Measurements from ENCODE around the gene CPB2.
A peak's percentile ranks its signal among the peaks of the same experiment; 100 is the strongest.

The CPB2 gene

DNA sequence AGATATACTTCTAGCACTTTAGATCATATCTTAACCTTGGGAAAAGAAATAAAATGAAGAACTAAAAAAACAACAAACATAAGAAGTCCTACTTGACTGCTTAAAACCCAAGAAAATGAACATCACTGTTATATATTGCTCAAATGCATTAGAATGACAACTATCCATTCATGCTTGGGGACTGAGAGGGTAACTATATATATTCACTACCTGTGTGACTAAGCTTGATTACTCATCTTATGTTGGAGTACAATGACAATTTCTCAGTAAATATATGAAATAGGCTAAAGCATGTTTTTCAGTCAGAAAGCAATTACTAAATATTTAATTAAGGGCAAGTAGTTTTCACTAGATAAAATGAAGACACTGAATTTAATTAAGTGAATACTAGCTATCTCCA is 92.4 kb downstream of the CPB2 start:
- Histone ChIP-seq H2AFZ (ENCODE audit: low read length) (no peak overlapping the region), H3K9me3 (ENCODE audit: low read length) (no peaks in the 10 kb centered on the region), H3K36me3 (ENCODE audit: insufficient read depth, low read length) (peaks cover 38% of the 10 kb centered on the region), H3K4me3 (ENCODE audit: low read depth, low read length, poor library complexity, severe bottlenecking) (no peak overlapping the region), H3K9me2 (ENCODE audit: low read depth, low read length) (no peaks in the 10 kb centered on the region), H3K79me2 (ENCODE audit: insufficient read depth, low read length) (no peaks in the 10 kb centered on the region), H3F3A (ENCODE audit: insufficient read depth, low read length) (no peaks in the 10 kb centered on the region), H3K9ac (ENCODE audit: low read length) (no peak overlapping the region), H3K4me1 (ENCODE audit: insufficient read depth, low read length, severe bottlenecking) (no peaks in the 10 kb centered on the region), H3K4me2 (ENCODE audit: low read length) (no peak overlapping the region), H4K20me1 (ENCODE audit: insufficient read depth, low read length) (no peaks in the 10 kb centered on the region), H3K27me3 (ENCODE audit: insufficient read depth, low read length) (no peaks in the 10 kb centered on the region), H3K27ac (ENCODE audit: low read depth, low read length, poor library complexity, severe bottlenecking) (no peak overlapping the region)
- TF ChIP-seq, protein P1, sequence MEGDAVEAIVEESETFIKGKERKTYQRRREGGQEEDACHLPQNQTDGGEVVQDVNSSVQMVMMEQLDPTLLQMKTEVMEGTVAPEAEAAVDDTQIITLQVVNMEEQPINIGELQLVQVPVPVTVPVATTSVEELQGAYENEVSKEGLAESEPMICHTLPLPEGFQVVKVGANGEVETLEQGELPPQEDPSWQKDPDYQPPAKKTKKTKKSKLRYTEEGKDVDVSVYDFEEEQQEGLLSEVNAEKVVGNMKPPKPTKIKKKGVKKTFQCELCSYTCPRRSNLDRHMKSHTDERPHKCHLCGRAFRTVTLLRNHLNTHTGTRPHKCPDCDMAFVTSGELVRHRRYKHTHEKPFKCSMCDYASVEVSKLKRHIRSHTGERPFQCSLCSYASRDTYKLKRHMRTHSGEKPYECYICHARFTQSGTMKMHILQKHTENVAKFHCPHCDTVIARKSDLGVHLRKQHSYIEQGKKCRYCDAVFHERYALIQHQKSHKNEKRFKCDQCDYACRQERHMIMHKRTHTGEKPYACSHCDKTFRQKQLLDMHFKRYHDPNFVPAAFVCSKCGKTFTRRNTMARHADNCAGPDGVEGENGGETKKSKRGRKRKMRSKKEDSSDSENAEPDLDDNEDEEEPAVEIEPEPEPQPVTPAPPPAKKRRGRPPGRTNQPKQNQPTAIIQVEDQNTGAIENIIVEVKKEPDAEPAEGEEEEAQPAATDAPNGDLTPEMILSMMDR (IDR thresholded peaks at IDR 0.05; ENCODE audit: low read length) = no peak
- TF ChIP-seq EZH2 (IDR thresholded peaks at IDR 0.05; ENCODE audit: borderline replicate concordance, low read length) = no peak

DNA sequence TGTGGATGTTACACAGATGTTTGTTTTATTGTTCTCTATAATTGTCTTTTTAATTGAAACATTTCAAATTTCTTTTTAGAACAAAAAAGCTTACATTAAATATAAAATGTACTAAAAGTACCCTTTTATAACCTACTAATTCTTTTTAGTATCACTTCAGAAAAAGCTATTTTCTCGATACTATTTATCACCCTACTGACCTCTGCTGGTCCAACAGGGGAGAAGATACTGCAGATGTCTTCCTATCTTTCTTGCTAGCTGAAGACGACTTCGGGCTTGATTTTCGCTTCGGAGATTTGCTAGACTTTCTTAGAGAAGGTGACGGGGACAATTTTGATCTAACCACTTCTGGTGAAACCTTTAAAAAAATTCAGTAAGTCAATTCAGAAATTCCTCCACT is 94.7 kb downstream of the CPB2 start:
- no peaks in the 10 kb centered on the region for H3K27me3 ChIP-seq (ENCODE audit: insufficient read depth, low read length)
- H3K36me3 ChIP-seq (ENCODE audit: insufficient read depth, low read length) = peaks cover 40% of the 10 kb centered on the region
- TF ChIP-seq, protein P1 (IDR thresholded peaks at IDR 0.05; ENCODE audit: low read length) = 0 out of 2 replicates have a peak, but pooled peaks have one; percentile 18
- no peak for TF ChIP-seq EZH2 (IDR thresholded peaks at IDR 0.05; ENCODE audit: borderline replicate concordance, low read length)
- no peak overlapping the region for H3K9ac ChIP-seq (ENCODE audit: low read length)
- no peaks in the 10 kb centered on the region for H4K20me1 ChIP-seq (ENCODE audit: insufficient read depth, low read length)
- H3K79me2 ChIP-seq (ENCODE audit: insufficient read depth, low read length) = no peaks in the 10 kb centered on the region
- H3F3A ChIP-seq (ENCODE audit: insufficient read depth, low read length) = no peaks in the 10 kb centered on the region
- H3K4me3 ChIP-seq (ENCODE audit: low read depth, low read length, poor library complexity, severe bottlenecking) = no peak overlapping the region
- no peaks in the 10 kb centered on the region for H3K9me3 ChIP-seq (ENCODE audit: low read length)
- H2AFZ ChIP-seq (ENCODE audit: low read length) = no peak overlapping the region
- H3K9me2 ChIP-seq (ENCODE audit: low read depth, low read length) = no peaks in the 10 kb centered on the region
- no peak overlapping the region for H3K4me2 ChIP-seq (ENCODE audit: low read length)
- no peaks in the 10 kb centered on the region for H3K4me1 ChIP-seq (ENCODE audit: insufficient read depth, low read length, severe bottlenecking)
- no peak overlapping the region for H3K27ac ChIP-seq (ENCODE audit: low read depth, low read length, poor library complexity, severe bottlenecking)

DNA sequence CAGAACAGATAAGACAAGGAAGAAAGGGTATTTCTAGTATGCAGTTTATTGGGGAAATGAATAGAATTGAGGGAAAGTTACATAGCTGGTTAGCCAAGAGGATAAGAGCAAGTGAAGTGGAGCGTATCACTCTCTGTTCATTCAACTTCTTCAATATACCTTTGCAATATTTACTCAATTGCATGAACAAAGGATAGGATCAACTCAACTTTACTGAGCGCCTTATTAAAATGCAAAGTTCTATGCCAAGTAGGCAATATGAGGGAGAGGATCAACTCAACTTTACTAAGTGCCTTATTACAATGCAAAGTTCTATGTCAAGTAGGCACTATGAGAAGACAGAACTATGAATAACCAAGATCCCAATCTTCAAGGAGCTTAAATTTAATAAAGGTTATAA is 96.2 kb downstream of the CPB2 start:
- Histone ChIP-seq H3K79me2 (ENCODE audit: insufficient read depth, low read length) (no peaks in the 10 kb centered on the region), H3K27me3 (ENCODE audit: insufficient read depth, low read length) (no peaks in the 10 kb centered on the region), H3K36me3 (ENCODE audit: insufficient read depth, low read length) (peaks cover 44% of the 10 kb centered on the region), H3K4me3 (ENCODE audit: low read depth, low read length, poor library complexity, severe bottlenecking) (no peak overlapping the region), H4K20me1 (ENCODE audit: insufficient read depth, low read length) (no peaks in the 10 kb centered on the region), H3K27ac (ENCODE audit: low read depth, low read length, poor library complexity, severe bottlenecking) (no peak overlapping the region), H2AFZ (ENCODE audit: low read length) (no peak overlapping the region), H3K4me1 (ENCODE audit: insufficient read depth, low read length, severe bottlenecking) (no peaks in the 10 kb centered on the region), H3F3A (ENCODE audit: insufficient read depth, low read length) (no peaks in the 10 kb centered on the region), H3K9me2 (ENCODE audit: low read depth, low read length) (no peaks in the 10 kb centered on the region), H3K9me3 (ENCODE audit: low read length) (no peaks in the 10 kb centered on the region), H3K9ac (ENCODE audit: low read length) (no peak overlapping the region), H3K4me2 (ENCODE audit: low read length) (no peak overlapping the region)
- no peak for TF ChIP-seq EZH2 (IDR thresholded peaks at IDR 0.05; ENCODE audit: borderline replicate concordance, low read length)
- TF ChIP-seq, protein P1 (IDR thresholded peaks at IDR 0.05; ENCODE audit: low read length) = no peak

All from OCI-LY1 (cell line).